LNCaP clone FGC (cell line): Measurements from ENCODE around the gene RSBN1.
"Not testable (repeated sequence)": the region's sequence is repeated elsewhere in the genome, so short reads cannot be mapped to it uniquely, and the experiment has no call there.

Experiments used
- DNase-seq: peaks from one replicate; pipeline ENCODE4 v3.0.0-alpha.2; 2011; ENCODE audit warnings: low read depth
- H3K4me3 ChIP-seq: 2 replicates; pipeline ENCODE4 v1.5.1; 2011; ENCODE audit warnings: mild to moderate bottlenecking, low read depth, low read length, control low read depth
- CTCF ChIP-seq: IDR thresholded peaks from 2 replicates; pipeline ENCODE4 v1.5.1; 2012; ENCODE audit warnings: mild to moderate bottlenecking; ENCODE audit not compliant: control insufficient read depth, insufficient read depth; ENCODE audit errors: extremely low read depth

RSBN1 gene

GRCh38 chr1:113857776-113858175, 45.5 kb upstream of the RSBN1 start:
- no peak for DNase-seq
- no peak overlapping the region for H3K4me3 ChIP-seq
- no peak for TF ChIP-seq CTCF

DNA sequence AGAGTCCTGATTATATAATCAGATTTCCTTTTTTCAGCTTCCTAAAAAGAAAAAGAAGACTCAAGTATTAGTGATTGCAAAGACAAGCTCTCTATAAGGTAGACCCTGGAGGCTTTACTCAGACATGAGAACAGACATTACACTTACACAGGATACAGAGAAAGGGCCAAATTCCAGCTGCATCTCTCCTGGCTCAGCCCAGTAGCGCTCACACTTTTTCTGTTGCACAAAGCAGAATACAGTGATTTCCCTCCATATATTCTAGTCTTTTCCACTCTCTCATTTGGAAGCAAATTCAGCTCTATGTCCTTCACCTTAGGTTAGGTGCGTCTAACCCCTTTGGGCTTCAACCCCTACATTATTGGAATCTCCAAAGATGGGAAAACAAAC, 44.1 kb upstream of the RSBN1 start:
- DNase-seq = no peak
- no peak overlapping the region for H3K4me3 ChIP-seq
- TF ChIP-seq CTCF = no peak

- no peak for TF ChIP-seq CTCF
Measured at GRCh38 chr1:113855630-113856400, 43.5 kb upstream of the RSBN1 start.

DNA sequence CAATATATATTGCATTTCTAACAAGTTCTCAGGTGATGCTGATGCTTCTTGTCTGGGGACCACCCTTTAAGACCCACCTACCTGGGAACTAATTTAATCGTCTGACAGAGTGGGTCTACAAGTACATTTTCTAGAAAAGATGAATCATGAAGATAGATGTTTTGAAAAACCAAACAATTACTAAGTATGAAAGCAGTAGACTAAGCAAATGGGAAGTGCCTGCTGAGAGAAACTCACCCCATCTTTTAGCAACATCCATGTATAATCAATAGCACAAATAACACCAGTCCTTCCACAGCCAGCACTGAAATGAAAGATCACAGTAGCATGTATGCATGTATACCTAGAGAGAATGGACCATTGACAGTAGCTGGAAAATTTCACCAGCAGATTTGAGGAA, 42.0 kb upstream of the RSBN1 start:
- H3K4me3 ChIP-seq = no peak overlapping the region
- TF ChIP-seq CTCF = no peak
- DNase-seq = no peak

More at GRCh38 chr1:113855630-113856400, 43.5 kb upstream of the RSBN1 start:
- no peak overlapping the region for H3K4me3 ChIP-seq
- DNase-seq = no peak

DNA sequence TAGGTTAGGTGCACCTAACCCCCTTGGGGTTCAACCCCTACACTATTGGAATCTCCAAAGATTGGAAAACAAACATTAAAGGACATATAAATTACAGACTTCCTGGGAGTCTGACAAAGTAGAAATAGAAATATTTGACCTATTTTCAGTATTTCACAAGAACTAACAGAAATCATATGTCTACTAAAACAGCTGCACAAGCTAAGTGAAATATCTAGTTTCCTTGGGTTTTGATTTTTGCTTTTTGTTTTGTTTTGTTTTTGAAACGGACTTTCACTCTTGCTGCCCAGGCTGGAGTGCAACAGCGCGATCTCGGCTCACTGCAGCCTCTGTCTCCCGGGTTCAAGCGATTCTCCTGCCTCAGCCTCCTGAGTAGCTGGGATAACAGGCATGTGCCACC, 40.4 kb upstream of the RSBN1 start:
- H3K4me3 ChIP-seq, DNase-seq: not testable (repeated sequence)

DNA sequence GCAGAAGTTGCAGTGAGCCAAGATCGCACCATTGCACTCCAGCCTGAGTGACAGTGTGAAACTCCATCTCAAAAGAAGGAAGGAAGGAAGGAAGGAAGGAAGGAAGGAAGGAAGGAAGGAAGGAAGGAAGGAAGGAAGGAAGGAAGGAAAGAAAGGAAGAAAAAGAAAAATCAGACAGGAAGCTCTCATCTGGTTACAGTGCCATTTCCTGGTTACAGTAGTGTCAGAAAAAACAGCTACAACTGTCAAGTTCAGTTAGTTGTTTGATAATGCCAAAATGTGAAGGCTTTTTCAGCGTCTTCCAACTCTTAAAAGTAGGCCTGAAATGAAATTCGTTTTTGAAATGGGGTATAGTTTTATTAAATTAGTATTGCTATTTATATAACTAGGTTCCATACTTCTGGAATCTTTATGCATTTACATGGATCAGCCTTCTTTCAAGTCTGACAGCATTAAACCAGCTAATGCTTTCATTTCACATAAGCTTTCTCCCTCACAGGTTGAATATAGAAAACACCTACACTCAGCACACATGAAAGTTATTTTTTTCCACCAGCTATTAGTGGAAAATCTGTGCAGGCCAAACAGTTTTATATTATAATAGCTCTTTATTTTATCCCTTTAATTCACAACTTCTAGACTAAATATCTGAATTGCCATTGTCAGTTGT, 38.0 kb upstream of the RSBN1 start:
- no peak for DNase-seq
- TF ChIP-seq CTCF = no peak
- no peak overlapping the region for H3K4me3 ChIP-seq

DNA sequence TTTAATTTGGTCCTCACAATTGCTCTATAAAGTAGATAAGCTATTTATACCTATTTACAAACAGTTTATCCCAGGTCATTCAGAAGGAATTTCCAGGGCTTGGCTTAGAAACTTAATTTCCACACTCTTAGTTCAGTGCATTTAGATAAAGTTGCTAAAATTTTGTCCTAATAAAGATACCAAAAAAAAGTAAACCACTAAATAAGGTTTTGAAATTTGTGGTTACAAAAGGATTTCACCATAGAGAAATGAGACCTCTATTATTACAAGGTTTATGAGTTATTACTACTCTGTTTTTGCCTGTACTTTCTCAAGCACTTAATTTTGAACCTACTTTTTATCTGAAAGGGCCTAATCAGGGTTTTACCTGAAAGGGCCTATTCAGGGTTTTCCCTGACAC, 36.8 kb upstream of the RSBN1 start:
- TF ChIP-seq CTCF = no peak
- H3K4me3 ChIP-seq = no peak overlapping the region
- DNase-seq = no peak
